GM12801 (cell line): ENCODE data around the gene ISX.

ENCODE experiments used
- TF ChIP-seq, protein P1 (sequence below): IDR thresholded peaks from one replicate; pipeline ENCODE4 v1.5.1; 2011; ENCODE audit warnings: control low read depth; ENCODE audit not compliant: insufficient read length; ENCODE audit errors: extremely low read depth

The ISX gene

GRCh38 chr22:35043934-35044319 lies 22.0 kb upstream of the ISX start:
- TF ChIP-seq, protein P1, sequence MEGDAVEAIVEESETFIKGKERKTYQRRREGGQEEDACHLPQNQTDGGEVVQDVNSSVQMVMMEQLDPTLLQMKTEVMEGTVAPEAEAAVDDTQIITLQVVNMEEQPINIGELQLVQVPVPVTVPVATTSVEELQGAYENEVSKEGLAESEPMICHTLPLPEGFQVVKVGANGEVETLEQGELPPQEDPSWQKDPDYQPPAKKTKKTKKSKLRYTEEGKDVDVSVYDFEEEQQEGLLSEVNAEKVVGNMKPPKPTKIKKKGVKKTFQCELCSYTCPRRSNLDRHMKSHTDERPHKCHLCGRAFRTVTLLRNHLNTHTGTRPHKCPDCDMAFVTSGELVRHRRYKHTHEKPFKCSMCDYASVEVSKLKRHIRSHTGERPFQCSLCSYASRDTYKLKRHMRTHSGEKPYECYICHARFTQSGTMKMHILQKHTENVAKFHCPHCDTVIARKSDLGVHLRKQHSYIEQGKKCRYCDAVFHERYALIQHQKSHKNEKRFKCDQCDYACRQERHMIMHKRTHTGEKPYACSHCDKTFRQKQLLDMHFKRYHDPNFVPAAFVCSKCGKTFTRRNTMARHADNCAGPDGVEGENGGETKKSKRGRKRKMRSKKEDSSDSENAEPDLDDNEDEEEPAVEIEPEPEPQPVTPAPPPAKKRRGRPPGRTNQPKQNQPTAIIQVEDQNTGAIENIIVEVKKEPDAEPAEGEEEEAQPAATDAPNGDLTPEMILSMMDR: no peak

DNA sequence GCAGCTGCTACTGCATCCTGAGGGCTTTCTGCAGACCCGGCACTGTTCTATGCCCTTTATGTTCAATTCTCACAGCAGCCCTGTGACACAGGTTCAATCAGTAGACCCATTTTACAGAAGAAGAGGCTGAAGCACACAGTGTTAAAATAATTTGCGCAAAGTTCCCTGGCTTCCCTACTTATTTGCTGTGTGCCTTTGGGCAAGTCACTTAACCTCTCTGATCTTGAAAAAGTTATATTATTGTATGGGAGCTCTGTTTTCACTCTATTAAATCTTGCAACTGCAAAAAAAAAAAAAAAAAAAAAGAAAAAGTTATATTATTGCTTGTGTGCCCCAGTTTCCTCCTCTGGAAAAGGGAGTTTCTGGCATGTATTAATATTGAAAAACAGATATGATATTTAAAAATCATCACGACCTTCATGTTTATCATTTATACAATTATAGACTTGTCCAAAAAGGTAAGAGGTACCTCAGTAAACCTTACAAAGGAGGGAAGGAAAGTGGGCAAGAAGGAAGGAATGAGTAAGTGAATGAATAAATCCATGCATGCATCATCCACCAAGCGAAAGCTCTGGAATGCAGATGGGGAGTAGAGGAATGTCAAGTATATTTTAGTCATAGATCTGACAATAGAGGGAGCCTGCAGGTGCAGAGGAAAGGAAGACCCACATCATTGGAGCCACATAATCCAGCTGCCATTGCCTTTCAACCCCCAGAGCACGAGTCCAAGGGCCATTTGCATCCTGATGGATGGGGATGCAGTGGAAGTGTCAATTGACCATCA lies 21.2 kb upstream of the ISX start:
- TF ChIP-seq, protein P1: no peak

DNA sequence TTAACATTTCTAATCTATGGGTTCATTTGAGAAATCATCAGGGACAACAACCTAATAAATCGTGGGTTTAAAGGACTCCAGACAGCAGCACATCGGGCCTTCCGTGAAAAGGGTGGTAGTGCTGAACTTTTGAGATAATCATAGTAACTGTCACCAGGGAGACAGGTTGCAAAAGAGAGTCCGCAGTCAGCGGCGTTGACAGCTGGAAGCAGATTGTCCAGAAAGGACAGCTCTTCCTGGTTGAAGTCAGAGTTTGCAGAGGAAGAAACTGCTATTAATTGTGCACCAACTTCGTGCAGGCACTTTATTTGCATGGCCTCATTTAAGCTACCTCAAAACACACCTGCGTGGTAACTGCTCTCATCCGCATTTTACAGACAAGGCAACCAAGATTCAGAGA lies 20.5 kb upstream of the ISX start:
- TF ChIP-seq, protein P1: no peak

DNA sequence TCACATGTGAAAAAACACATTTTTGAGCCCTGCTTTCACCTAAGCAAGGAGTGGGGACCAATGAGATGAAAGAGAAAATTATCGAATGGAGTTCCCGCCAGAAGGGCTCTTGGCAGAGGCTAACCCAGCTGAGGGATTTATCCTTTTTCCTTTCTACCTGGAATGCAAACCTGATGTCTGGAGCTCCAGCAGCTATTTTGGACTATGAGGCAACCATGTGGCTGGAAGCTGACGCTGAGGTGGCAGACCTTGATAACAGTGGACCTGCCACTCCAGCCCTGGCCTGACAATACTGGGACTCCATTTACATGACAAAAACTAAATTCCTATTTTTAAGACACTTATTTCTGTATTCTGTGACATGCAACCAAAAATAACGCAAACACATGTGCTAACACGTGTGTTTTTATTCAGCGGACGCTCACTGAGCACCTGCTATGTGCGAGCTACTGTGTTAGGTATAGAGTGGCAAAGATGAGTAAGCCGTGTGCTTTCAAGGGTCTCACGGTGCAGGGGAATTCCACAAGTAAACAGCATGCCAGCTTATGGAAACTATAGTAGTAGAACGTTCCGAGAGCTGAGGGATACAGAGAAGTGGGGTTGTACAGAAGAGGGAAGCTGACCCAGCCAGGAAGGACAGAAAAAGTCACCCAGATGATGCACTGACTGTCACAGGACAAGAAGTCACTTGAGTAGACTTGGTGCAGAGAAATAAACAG lies 19.1 kb upstream of the ISX start:
- TF ChIP-seq, protein P1: no peak

- TF ChIP-seq, protein P1: no peak
Measured at GRCh38 chr22:35051013-35051535, 14.9 kb upstream of the ISX start.

GRCh38 chr22:35051791-35052190 lies 14.2 kb upstream of the ISX start:
- TF ChIP-seq, protein P1: no peak

- TF ChIP-seq, protein P1: no peak
Measured at GRCh38 chr22:35053060-35053835, 12.7 kb upstream of the ISX start.
